Liver (tissue), 9 donors: ENCODE measurements around the gene PEF1. TPM values are rescaled to one million over a fixed set of nuclear protein-coding genes. Genes with fewer than 3 reads are reported as not detected.

ENCODE experiments used
- DNase-seq: peaks from one replicate; pipeline ENCODE4 v3.0.0-alpha.2; 2017; ENCODE audit warnings: low spot score
- H3K27ac ChIP-seq, 2 donors: one replicate each; pipeline ENCODE4 v1.7.0; 2013; ENCODE audit warnings: inconsistent platforms in 2 of 2, low read length in 2 of 2, control low read depth in 1 of 2, low read depth in 1 of 2, mild to moderate bottlenecking in 1 of 2
- H3K27me3 ChIP-seq, 4 donors: one replicate each; pipeline versions ENCODE4 v1.6.1 to v1.7.0; 2013; ENCODE audit warnings: low read length in 3 of 4, inconsistent platforms in 1 of 4, mild to moderate bottlenecking in 1 of 4, moderate library complexity in 1 of 4; ENCODE audit not compliant: control insufficient read depth in 4 of 4, insufficient read depth in 4 of 4
- H3K36me3 ChIP-seq, 4 donors: one replicate each; pipeline versions ENCODE4 v1.6.1 to v1.7.0; 2013; ENCODE audit warnings: low read length in 3 of 4, mild to moderate bottlenecking in 3 of 4, low read depth in 1 of 4, moderate library complexity in 1 of 4; ENCODE audit not compliant: control insufficient read depth in 4 of 4, insufficient read depth in 3 of 4
- H3K4me1 ChIP-seq, 4 donors: one replicate each; pipeline versions ENCODE4 v1.6.1 to v1.7.0; 2013; ENCODE audit warnings: low read length in 3 of 4, mild to moderate bottlenecking in 3 of 4, moderate library complexity in 1 of 4; ENCODE audit not compliant: control insufficient read depth in 4 of 4, insufficient read depth in 4 of 4
- H3K4me3 ChIP-seq, 3 donors: one replicate each; pipeline versions ENCODE4 v1.6.1 to v1.7.0; 2013; ENCODE audit warnings: low read length in 3 of 3, control low read depth in 1 of 3, low read depth in 1 of 3, mild to moderate bottlenecking in 1 of 3
- H3K9ac ChIP-seq, 2 donors: one replicate each; pipeline ENCODE4 v1.7.0; 2013; ENCODE audit warnings: low read length in 2 of 2, mild to moderate bottlenecking in 2 of 2, moderate library complexity in 2 of 2, control low read depth in 1 of 2, low read depth in 1 of 2
- H3K9me3 ChIP-seq, 4 donors: one replicate each; pipeline versions ENCODE4 v1.6.1 to v1.7.0; 2013; ENCODE audit warnings: low read length in 3 of 4; ENCODE audit not compliant: control insufficient read depth in 4 of 4
- EGR1 ChIP-seq, 2 donors: IDR thresholded peaks; 2 replicates each; pipeline ENCODE4 v1.6.1; 2016 to 2018; ENCODE audit warnings: antibody characterized with exemption in 2 of 2, low read depth in 2 of 2
- FOXA2 ChIP-seq: IDR thresholded peaks from 2 replicates; pipeline ENCODE4 v1.6.1; 2016; ENCODE audit warnings: antibody characterized with exemption
- GABPA ChIP-seq, 2 donors: IDR thresholded peaks in 1 of 2; conservative IDR thresholded peaks in 1 of 2; 2 replicates each; pipeline ENCODE4 v1.6.1; 2016; ENCODE audit warnings: antibody characterized with exemption in 2 of 2, mild to moderate bottlenecking in 1 of 2, moderate library complexity in 1 of 2
- JUND ChIP-seq, 2 donors: IDR thresholded peaks; 2 replicates each; pipeline ENCODE4 v1.6.1; 2016; ENCODE audit warnings: antibody characterized with exemption in 2 of 2
- NR2F2 ChIP-seq: IDR thresholded peaks from 2 replicates; pipeline ENCODE4 v1.6.1; 2016; ENCODE audit warnings: antibody characterized with exemption
- RAD21 ChIP-seq, 2 donors: IDR thresholded peaks; 2 replicates each; pipeline ENCODE4 v1.6.1; 2016; ENCODE audit warnings: antibody characterized with exemption in 2 of 2, mild to moderate bottlenecking in 2 of 2
- RXRA ChIP-seq, 2 donors: IDR thresholded peaks; 2 replicates each; pipeline ENCODE4 v1.6.1; 2017 to 2018; ENCODE audit warnings: antibody characterized with exemption in 2 of 2, mild to moderate bottlenecking in 1 of 2
- TAF1 ChIP-seq: conservative IDR thresholded peaks from 2 replicates; pipeline ENCODE4 v1.6.1; 2016; ENCODE audit warnings: antibody characterized with exemption, mild to moderate bottlenecking
- WGBS: extraction: QIAGEN DNeasy Blood & Tissue Kit; methylation state at CpG from one replicate; pipeline ENCODE4 v1.1.7; 2013; 5-methylcytosine and 5-hydroxymethylcytosine counted together
- polyA plus RNA-seq, 2 donors: library from polyadenylated mRNA; stranded (reverse) in 1 of 2; unstranded in 1 of 2; fragments of 200-250 nt in 1 of 2; fragments of >200 nt in 1 of 2; fragmentation: Nextera tagmentation in 1 of 2; extraction: Ambion mirVana in 1 of 2; gene quantifications; one replicate each; pipeline versions ENCODE4 v1.2.1 to v1.2.3, GENCODE V29; 2013 to 2015
- total RNA-seq, 2 donors: library from RNA; depleted of rRNA; stranded (reverse); fragments of >200 nt; gene quantifications; one replicate each; pipeline ENCODE4 v1.2.3, GENCODE V29; 2014
- TF ChIP-seq, protein P1 (sequence below): fragments of 150-350 bp; IDR thresholded peaks from 2 replicates; pipeline ENCODE4 v1.5.1; 2017; ENCODE audit warnings: improper control_type of control experiment, low read depth, low read length; ENCODE audit not compliant: missing input control
- TF ChIP-seq, protein P2 (sequence below): IDR thresholded peaks from 2 replicates; pipeline ENCODE4 v1.6.1; 2016; ENCODE audit warnings: antibody characterized with exemption
- donor health status: healthy.
- donor health status: healthy.
- donor health status: healthy.
- donor health status: healthy.
- donor health status: healthy.

The PEF1 gene
- total and polyA plus RNA-seq, 4 donors: 27.7 to 46.8 (median 32.2) TPM

GRCh38 chr1:31652891-31653499 is 8.3 kb upstream of the PEF1 start:
- H3K27ac ChIP-seq: no peak overlapping the region
- no peak for DNase-seq
- H3K4me1 ChIP-seq: no peaks in the 10 kb centered on the region
- 84% methylated on average over 4 of the region's 4 CpGs for WGBS
- H3K9me3 ChIP-seq: no peaks in the 10 kb centered on the region
- H3K36me3 ChIP-seq: no peaks in the 10 kb centered on the region
- TF ChIP-seq EGR1 (IDR thresholded peaks at IDR 0.05; ENCODE audit: low read depth in 2 of 2): no peak
- H3K9ac ChIP-seq: no peak overlapping the region
- H3K27me3 ChIP-seq: no peaks in the 10 kb centered on the region
- H3K4me3 ChIP-seq: no peak overlapping the region

DNA sequence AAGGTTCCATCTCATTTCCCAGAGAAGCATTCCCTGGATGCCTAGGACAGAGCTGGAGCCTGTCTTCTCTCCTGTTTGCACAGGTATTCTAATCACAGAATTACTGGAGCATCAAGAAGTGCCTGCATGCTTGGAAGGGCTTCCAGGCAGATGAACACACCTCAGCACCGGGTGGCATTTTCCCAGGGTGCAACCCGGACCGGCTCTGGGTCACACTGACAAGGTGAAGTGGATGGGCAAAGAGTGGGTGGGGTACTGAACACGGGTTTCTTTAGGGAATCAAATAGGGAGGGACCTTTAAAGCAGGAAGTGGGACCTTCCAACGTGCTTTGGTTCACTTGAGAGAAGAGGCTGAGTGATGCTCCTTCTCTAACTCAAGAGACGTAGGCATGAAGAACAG is 7.1 kb upstream of the PEF1 start:
- H3K27me3 ChIP-seq: no peaks in the 10 kb centered on the region
- 80% methylated on average over 6 of the region's 6 CpGs for WGBS
- no peaks in the 10 kb centered on the region for H3K4me1 ChIP-seq
- no peaks in the 10 kb centered on the region for H3K9me3 ChIP-seq
- no peaks in the 10 kb centered on the region for H3K36me3 ChIP-seq
- H3K4me3 ChIP-seq: no peak overlapping the region
- DNase-seq: no peak
- TF ChIP-seq, protein P1, sequence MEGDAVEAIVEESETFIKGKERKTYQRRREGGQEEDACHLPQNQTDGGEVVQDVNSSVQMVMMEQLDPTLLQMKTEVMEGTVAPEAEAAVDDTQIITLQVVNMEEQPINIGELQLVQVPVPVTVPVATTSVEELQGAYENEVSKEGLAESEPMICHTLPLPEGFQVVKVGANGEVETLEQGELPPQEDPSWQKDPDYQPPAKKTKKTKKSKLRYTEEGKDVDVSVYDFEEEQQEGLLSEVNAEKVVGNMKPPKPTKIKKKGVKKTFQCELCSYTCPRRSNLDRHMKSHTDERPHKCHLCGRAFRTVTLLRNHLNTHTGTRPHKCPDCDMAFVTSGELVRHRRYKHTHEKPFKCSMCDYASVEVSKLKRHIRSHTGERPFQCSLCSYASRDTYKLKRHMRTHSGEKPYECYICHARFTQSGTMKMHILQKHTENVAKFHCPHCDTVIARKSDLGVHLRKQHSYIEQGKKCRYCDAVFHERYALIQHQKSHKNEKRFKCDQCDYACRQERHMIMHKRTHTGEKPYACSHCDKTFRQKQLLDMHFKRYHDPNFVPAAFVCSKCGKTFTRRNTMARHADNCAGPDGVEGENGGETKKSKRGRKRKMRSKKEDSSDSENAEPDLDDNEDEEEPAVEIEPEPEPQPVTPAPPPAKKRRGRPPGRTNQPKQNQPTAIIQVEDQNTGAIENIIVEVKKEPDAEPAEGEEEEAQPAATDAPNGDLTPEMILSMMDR: no peak
- TF ChIP-seq NR2F2 (no peak), RXRA (IDR thresholded peaks at IDR 0.05) (no peak), GABPA (IDR thresholded peaks at IDR 0.05 in 1 of 2, conservative IDR thresholded peaks at IDR 0.05 in 1 of 2) (no peak), JUND (IDR thresholded peaks at IDR 0.05) (no peak), RAD21 (IDR thresholded peaks at IDR 0.05) (no peak)
- TF ChIP-seq, protein P2, sequence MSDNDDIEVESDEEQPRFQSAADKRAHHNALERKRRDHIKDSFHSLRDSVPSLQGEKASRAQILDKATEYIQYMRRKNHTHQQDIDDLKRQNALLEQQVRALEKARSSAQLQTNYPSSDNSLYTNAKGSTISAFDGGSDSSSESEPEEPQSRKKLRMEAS: no peak
- no peak overlapping the region for H3K9ac ChIP-seq
- H3K27ac ChIP-seq: no peak overlapping the region

DNA sequence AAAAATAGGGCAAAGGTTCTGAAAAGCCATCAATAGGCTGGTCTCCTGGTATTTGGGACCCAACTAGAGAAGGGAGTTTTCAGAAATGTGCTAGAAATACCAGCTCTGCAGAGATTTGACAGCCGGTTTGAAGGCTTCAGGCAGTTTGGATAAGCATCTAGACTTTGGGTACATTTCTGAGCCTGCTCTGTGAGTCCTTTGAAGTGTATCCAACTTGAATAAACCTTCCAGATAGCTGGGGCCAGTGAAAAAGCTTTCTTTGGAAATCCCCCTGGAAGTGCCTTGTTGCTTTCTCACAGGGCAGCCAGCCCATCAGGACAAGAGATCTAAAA is 6.4 kb upstream of the PEF1 start:
- TF ChIP-seq RAD21 (IDR thresholded peaks at IDR 0.05): no peak
- TF ChIP-seq TAF1: no peak
- DNase-seq: no peak
- Histone ChIP-seq H3K4me1 (no peaks in the 10 kb centered on the region), H3K36me3 (no peaks in the 10 kb centered on the region), H3K27ac (no peak overlapping the region), H3K27me3 (no peaks in the 10 kb centered on the region), H3K9me3 (no peaks in the 10 kb centered on the region), H3K9ac (no peak overlapping the region), H3K4me3 (no peak overlapping the region)
- 48% methylated on average over 1 of the region's 1 CpG for WGBS

DNA sequence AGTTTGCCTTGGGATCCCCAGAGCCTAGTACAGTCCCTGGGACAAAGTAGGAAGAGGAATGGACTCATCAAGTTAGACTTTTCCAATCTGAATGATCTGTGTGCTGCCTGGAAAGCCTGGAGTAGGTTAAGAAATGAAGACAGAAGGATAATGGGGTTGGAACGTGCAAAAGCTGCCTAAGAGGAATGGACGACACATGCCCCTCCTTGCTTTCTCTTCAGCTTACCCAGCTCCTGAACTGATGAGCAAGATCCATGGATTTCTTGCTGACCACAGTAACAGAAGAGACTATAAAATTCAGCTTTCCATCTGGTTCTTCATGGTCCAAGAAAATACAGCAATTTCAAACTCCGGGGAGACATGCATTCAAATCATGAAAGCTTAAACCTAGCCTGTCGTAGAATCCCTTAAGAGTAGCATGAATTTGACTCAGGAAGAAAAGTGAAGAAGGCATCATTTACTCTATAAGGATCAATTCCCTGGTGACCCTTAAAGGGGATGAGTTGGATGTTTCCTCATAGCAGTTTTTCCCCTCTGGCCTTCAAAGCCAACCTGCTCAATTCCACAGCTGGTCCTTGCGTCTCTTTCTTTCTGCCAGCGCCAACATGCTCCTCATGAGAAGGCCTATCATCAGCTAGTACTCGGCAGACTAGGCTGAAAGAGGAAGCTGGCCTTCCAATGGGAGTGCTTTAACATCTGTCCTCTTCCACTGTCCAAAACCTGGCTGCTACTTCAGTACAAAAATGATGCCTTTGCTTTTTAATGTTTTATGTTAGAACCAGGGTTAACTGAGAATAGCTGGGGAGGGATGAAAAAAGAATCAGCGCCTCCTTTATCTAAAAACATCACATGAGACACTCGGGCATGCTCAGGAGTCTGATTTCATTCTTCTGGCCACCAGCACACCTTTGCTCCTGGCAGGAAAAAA is 5.7 kb upstream of the PEF1 start:
- H3K27ac ChIP-seq: no peak overlapping the region

More for the DNA sequence above, 5.7 kb upstream of the PEF1 start:
- no peak overlapping the region for H3K9ac ChIP-seq
- TF ChIP-seq FOXA2: no peak
- no peak overlapping the region for H3K4me3 ChIP-seq
- 80% methylated on average over 9 of the region's 9 CpGs for WGBS
- H3K27me3 ChIP-seq: no peaks in the 10 kb centered on the region
- no peaks in the 10 kb centered on the region for H3K9me3 ChIP-seq
- no peak for DNase-seq
- no peaks in the 10 kb centered on the region for H3K36me3 ChIP-seq
- peaks cover 0 to 4% (median 2%) of the 10 kb centered on the region in 4 donors for H3K4me1 ChIP-seq
